ENCODE results near the gene GAST. TPM values are rescaled to one million over a fixed set of nuclear protein-coding genes. Genes with fewer than 3 reads are reported as not detected.
A peak's percentile ranks its signal among the peaks of the same experiment; 100 is the strongest.

The GAST gene, protein sequence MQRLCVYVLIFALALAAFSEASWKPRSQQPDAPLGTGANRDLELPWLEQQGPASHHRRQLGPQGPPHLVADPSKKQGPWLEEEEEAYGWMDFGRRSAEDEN
- total RNA-seq, result not detected
- not detected for total RNA-seq (2013)

DNA sequence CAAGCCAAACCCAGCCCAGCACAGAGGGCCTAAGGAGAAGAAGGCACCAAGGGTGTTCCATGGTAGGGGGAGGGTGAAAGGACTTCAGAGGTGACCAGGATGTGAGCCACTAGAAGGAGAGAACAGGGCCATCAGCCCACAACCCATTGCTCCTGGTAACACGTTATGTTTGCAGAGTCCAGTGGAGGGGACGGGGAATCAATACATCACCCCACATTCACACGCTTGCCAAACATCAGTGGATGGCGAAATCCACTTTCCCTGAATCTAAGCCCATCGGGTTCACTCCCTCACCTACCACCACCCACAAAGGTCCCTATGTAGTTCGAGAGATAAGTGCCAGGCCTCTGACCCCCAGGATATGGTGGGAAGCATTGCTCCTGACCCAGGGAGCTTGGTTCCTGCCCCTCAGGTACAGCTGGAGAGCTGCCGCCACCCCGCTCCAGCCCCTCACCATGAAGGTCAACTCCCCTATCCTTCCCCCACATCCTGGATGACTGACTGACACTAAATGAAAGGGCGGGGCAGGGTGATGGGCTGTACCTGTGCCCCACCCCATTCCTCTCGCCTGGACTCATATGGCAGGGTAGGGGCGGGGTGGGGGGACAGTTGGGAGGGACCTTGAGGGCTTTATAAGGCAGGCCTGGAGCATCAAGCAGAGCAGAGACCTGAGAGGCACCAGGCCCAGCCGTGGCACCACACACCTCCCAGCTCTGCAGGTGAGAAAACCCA is at the start of gene GAST:
GAST (plus strand) TSS at position 663 of the 732 bp plus-strand sequence. CDS start 3,106 bp downstream, outside the sequence.
- Mint-ChIP-seq H3K9me3 (no peaks in the 10 kb centered on the region), H3K4me3 (no peak within 1 kb of the TSS)

DNA sequence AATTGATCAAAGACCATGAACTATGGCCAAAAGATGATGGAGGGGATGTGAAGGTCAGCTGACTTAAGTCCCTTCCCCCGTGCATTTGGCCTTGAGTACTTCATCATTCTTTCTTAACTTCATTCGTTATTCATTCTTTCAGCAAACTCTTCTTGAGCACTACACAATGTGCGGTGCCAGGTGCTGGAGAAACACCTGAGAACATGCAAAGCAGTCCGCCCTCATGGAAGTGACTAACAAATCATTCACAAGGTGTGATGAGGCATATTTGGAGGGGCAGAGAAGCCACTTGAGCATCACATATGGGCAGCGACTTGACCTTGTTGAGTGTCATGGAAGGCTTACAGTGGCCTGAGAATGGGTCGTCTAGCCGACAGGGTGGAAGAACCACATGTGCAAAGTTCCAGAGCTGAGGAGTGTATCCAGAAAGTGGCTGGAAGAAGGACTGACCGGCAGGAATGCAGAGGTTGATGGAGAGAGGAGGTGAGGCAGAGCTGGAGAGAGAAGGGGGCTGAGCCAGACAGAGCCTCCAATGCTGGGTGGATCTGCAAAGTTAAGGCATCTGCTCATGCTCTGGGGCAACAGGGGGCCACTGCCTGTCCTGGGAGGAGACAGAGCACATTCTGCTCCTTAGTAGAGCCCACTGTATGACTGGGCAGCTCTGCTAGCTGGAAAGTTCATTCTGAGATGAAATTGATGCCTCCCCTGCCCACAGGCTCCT is 48.5 kb upstream of the GAST start:
- Mint-ChIP-seq H3K9me3 (no peaks in the 10 kb centered on the region), H3K4me1 (peaks cover 18 to 27% of the 10 kb centered on the region in 2 donors), H3K27me3 (ENCODE audit: low read depth in 2 of 2) (no peaks in the 10 kb centered on the region), H3K27ac (peak overlapping the region in 1 of 2 donors; percentile 4), H3K36me3 (no peaks in the 10 kb centered on the region), H3K4me3 (no peak overlapping the region)
- H3K9me3 ChIP-seq (ENCODE audit: control insufficient read depth, insufficient read depth, low read length), result no peaks in the 10 kb centered on the region
- TF ChIP-seq, protein P1, sequence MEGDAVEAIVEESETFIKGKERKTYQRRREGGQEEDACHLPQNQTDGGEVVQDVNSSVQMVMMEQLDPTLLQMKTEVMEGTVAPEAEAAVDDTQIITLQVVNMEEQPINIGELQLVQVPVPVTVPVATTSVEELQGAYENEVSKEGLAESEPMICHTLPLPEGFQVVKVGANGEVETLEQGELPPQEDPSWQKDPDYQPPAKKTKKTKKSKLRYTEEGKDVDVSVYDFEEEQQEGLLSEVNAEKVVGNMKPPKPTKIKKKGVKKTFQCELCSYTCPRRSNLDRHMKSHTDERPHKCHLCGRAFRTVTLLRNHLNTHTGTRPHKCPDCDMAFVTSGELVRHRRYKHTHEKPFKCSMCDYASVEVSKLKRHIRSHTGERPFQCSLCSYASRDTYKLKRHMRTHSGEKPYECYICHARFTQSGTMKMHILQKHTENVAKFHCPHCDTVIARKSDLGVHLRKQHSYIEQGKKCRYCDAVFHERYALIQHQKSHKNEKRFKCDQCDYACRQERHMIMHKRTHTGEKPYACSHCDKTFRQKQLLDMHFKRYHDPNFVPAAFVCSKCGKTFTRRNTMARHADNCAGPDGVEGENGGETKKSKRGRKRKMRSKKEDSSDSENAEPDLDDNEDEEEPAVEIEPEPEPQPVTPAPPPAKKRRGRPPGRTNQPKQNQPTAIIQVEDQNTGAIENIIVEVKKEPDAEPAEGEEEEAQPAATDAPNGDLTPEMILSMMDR (IDR thresholded peaks at IDR 0.05), result no peak
- intact Hi-C loops (cut with micrococcal nuclease), result no loop called here
- peaks cover 23% of the 10 kb centered on the region for H3K4me1 ChIP-seq (ENCODE audit: control insufficient read depth, insufficient read depth, low read length)
- no peak overlapping the region for H3K27ac ChIP-seq (ENCODE audit: low read length)
- peak in 1 of 2 donors; percentile 21 for DNase-seq
- H3K27me3 ChIP-seq (ENCODE audit: control insufficient read depth, insufficient read depth, low read length), result no peaks in the 10 kb centered on the region
- H3K4me3 ChIP-seq (ENCODE audit: low read length), result no peak overlapping the region
- WGBS (ENCODE audit: insufficient coverage), result 81% methylated on average over 8 of the region's 8 CpGs
- no peaks in the 10 kb centered on the region for H3K36me3 ChIP-seq (ENCODE audit: control insufficient read depth, insufficient read depth, low read length)
- ATAC-seq, result no peak

More for the DNA sequence above, at the start of gene GAST:
- Mint-ChIP-seq H3K27ac (no peak within 1 kb of the TSS), H3K36me3 (no peaks in the 10 kb centered on the region), H3K27me3 (ENCODE audit: low read depth in 2 of 2) (peaks cover 8 to 20% of the 10 kb centered on the region in 2 donors), H3K4me1 (no peaks in the 10 kb centered on the region)
- DNase-seq, result no peak
- H3K36me3 ChIP-seq (ENCODE audit: control insufficient read depth, insufficient read depth, low read length), result no peaks in the 10 kb centered on the region
- no peaks in the 10 kb centered on the region for H3K27me3 ChIP-seq (ENCODE audit: control insufficient read depth, insufficient read depth, low read length)
- H3K27ac ChIP-seq (ENCODE audit: low read length), result no peak within 1 kb of the TSS
- no peak within 1 kb of the TSS for H3K4me3 ChIP-seq (ENCODE audit: low read length)
- intact Hi-C loops (cut with micrococcal nuclease), result no loop called here
- no peaks in the 10 kb centered on the region for H3K4me1 ChIP-seq (ENCODE audit: control insufficient read depth, insufficient read depth, low read length)
- TF ChIP-seq, protein P1 (IDR thresholded peaks at IDR 0.05), result no peak
- WGBS (ENCODE audit: insufficient coverage), result 89% methylated on average over 12 of the region's 12 CpGs
- no peak for ATAC-seq
- no peaks in the 10 kb centered on the region for H3K9me3 ChIP-seq (ENCODE audit: control insufficient read depth, insufficient read depth, low read length)

DNA sequence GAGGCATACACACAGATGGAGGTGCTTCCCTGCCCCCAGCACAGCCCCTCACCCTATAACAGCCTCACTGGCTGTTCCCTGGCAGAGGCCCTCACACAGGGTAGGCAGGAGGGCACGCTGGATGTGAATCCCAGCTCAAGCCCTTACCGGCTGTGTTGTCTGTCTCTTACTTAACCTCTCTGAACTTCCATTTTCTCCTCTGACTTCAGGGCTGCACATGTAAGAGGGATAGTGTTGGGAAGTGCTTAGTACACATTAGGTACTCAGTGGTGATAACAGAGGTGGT is 48.0 kb upstream of the GAST start:
- peaks cover 23% of the 10 kb centered on the region for H3K4me1 ChIP-seq (ENCODE audit: control insufficient read depth, insufficient read depth, low read length)
- no peak overlapping the region for H3K27ac ChIP-seq (ENCODE audit: low read length)
- Mint-ChIP-seq H3K27ac (no peak overlapping the region), H3K9me3 (no peaks in the 10 kb centered on the region), H3K36me3 (no peaks in the 10 kb centered on the region), H3K4me1 (peaks cover 18 to 27% of the 10 kb centered on the region in 2 donors), H3K4me3 (peak overlapping the region; percentile 96), H3K27me3 (ENCODE audit: low read depth in 2 of 2) (no peaks in the 10 kb centered on the region)
- TF ChIP-seq, protein P1 (IDR thresholded peaks at IDR 0.05), result no peak
- H3K4me3 ChIP-seq (ENCODE audit: low read length), result no peak overlapping the region
- H3K27me3 ChIP-seq (ENCODE audit: control insufficient read depth, insufficient read depth, low read length), result no peaks in the 10 kb centered on the region
- no peaks in the 10 kb centered on the region for H3K36me3 ChIP-seq (ENCODE audit: control insufficient read depth, insufficient read depth, low read length)
- DNase-seq (no peak), ATAC-seq (no peak)
- H3K9me3 ChIP-seq (ENCODE audit: control insufficient read depth, insufficient read depth, low read length), result no peaks in the 10 kb centered on the region
- WGBS (ENCODE audit: insufficient coverage), result 93% methylated on average over 2 of the region's 2 CpGs
- intact Hi-C loops (cut with micrococcal nuclease), result no loop called here

Measured in natural killer cell (primary cell).